HCT116 (cell line): Measurements from ENCODE around the gene ISCU. TPM values are rescaled to one million over a fixed set of nuclear protein-coding genes. Genes with fewer than 3 reads are reported as not detected.

Source experiments
- ATAC-seq: fragments of 200-7000 bp; cut with Tn5 transposase; 2 replicates; pipeline ENCODE4 v1.9.1; 2020; ENCODE audit warnings: mild to moderate bottlenecking, moderate library complexity
- BruUV-seq: library from RNA; stranded (reverse); fragments of 400-500 nt; replicated peaks from 2 replicates; lab custom pipeline; 2021; lab: Mats Ljungman, UMichigan
- CTCF ChIA-PET: fragments of 300-600 bp; sonication (Branson Sonifier 250); formaldehyde crosslinking; loops from one replicate; lab custom pipeline; 2021; ENCODE audit warnings: antibody characterized with exemption; lab: Charles Lee
- POLR2A ChIA-PET: fragments of 300-600, 350-600 bp; sonication (Branson Sonifier 250); formaldehyde crosslinking; loops from one replicate; lab custom pipeline; 2021; ENCODE audit warnings: antibody characterized with exemption; lab: Charles Lee
- RAD21 ChIA-PET, 2 experiments: fragments of 300-600 bp; sonication (Branson Sonifier 250); formaldehyde crosslinking; loops; one replicate each; lab custom pipeline; 2023; ENCODE audit warnings: low total read pairs in 2 of 2; ENCODE audit not compliant: uncharacterized antibody in 2 of 2, unreplicated experiment in 2 of 2, low non-redundant PET in 1 of 2; lab: Charles Lee
- DNase-seq: peaks from one replicate; pipeline ENCODE4 v3.0.0-alpha.2; 2010; ENCODE audit warnings: low read depth, low spot score
- H2AFZ ChIP-seq: fragments of 200-600 bp; shearing (Covaris generic), sonication (generic); 2 replicates; pipeline ENCODE4 v1.6.1; 2017; ENCODE audit warnings: low read depth, mixed run types, mixed read lengths, antibody characterized with exemption, low read length; ENCODE audit not compliant: poor library complexity, severe bottlenecking
- H3K27ac ChIP-seq: 2 replicates; pipeline ENCODE4 v1.5.1; 2012; ENCODE audit warnings: low read depth, low read length
- H3K27me3 ChIP-seq: fragments of 200-600 bp; sonication (generic); 2 replicates; pipeline ENCODE4 v1.6.1; 2016; ENCODE audit warnings: mixed run types, low read length, mixed read lengths; ENCODE audit not compliant: insufficient read depth
- H3K36me3 ChIP-seq, 2 experiments: fragments of 200-500 bp in 1 of 2; fragments of 200-600 bp in 1 of 2; sonication (Bioruptor generic) in 1 of 2; sonication (generic) in 1 of 2; 2 replicates each; pipeline versions ENCODE4 v1.5.1 to v1.6.1; 2014 to 2016; ENCODE audit warnings: low read length in 2 of 2, inconsistent platforms in 1 of 2, mixed read lengths in 1 of 2, mixed run types in 1 of 2; ENCODE audit not compliant: insufficient read depth in 2 of 2, control insufficient read depth in 1 of 2
- H3K4me1 ChIP-seq, 2 experiments: fragments of 200-600 bp in 1 of 2; sonication (generic) in 1 of 2; 2 replicates each; pipeline versions ENCODE4 v1.5.1 to v1.6.1; 2012 to 2017; ENCODE audit warnings: low read length in 2 of 2, inconsistent platforms in 1 of 2, mild to moderate bottlenecking in 1 of 2, mixed read lengths in 1 of 2, mixed run types in 1 of 2, moderate library complexity in 1 of 2; ENCODE audit not compliant: insufficient read depth in 2 of 2, control insufficient read depth in 1 of 2
- H3K4me2 ChIP-seq: fragments of 200-600 bp; sonication (generic); 2 replicates; pipeline ENCODE4 v1.6.1; 2017; ENCODE audit warnings: mixed run types, low read length, mixed read lengths
- H3K4me3 ChIP-seq, 2 experiments: fragments of 200-600 bp in 1 of 2; sonication (generic) in 1 of 2; replicated peaks in 1 of 2; 2 replicates each; pipeline ENCODE4 v1.5.1; 2011 to 2016; ENCODE audit warnings: low read length in 2 of 2, control low read depth in 1 of 2, low read depth in 1 of 2, mild to moderate bottlenecking in 1 of 2, mixed read lengths in 1 of 2, mixed run types in 1 of 2
- H3K79me2 ChIP-seq: fragments of 200-600 bp; sonication (generic); 2 replicates; pipeline ENCODE4 v1.6.1; 2017; ENCODE audit warnings: mild to moderate bottlenecking, mixed run types, low read length, moderate library complexity, mixed read lengths; ENCODE audit not compliant: insufficient read depth
- H3K9ac ChIP-seq: fragments of 200-600 bp; sonication (generic); 2 replicates; pipeline ENCODE4 v1.6.1; 2016; ENCODE audit warnings: low read length, mixed read lengths
- H3K9me2 ChIP-seq: fragments of 200-600 bp; sonication (generic), shearing (Covaris generic); 2 replicates; pipeline ENCODE4 v1.6.1; 2017; ENCODE audit warnings: mixed run types, mild to moderate bottlenecking, moderate library complexity; ENCODE audit not compliant: insufficient read depth
- H3K9me3 ChIP-seq, 2 experiments: fragments of 200-500 bp in 1 of 2; fragments of 200-600 bp in 1 of 2; sonication (Bioruptor generic) in 1 of 2; sonication (generic) in 1 of 2; 2 replicates each; pipeline ENCODE4 v1.6.1; 2014 to 2017; ENCODE audit warnings: low read length in 2 of 2, mixed read lengths in 2 of 2, inconsistent platforms in 1 of 2, low read depth in 1 of 2, mild to moderate bottlenecking in 1 of 2, mixed run types in 1 of 2, moderate library complexity in 1 of 2; ENCODE audit not compliant: control insufficient read depth in 1 of 2, insufficient read depth in 1 of 2
- H4K20me1 ChIP-seq: fragments of 200-600 bp; sonication (generic), shearing (Covaris generic); 2 replicates; pipeline ENCODE4 v1.6.1; 2017; ENCODE audit warnings: mixed run types, mild to moderate bottlenecking, moderate library complexity; ENCODE audit not compliant: insufficient read depth
- CBX3 ChIP-seq: IDR thresholded peaks from 2 replicates; pipeline ENCODE4 v1.6.1; 2012; ENCODE audit warnings: low read depth
- EGR1 ChIP-seq: IDR thresholded peaks from 2 replicates; pipeline ENCODE4 v1.6.1; 2012; ENCODE audit warnings: low read depth
- ELF1 ChIP-seq: IDR thresholded peaks from 2 replicates; pipeline ENCODE4 v1.6.1; 2012; ENCODE audit warnings: low read depth, borderline replicate concordance
- EZH2 ChIP-seq: fragments of 200-600 bp; sonication (generic); IDR thresholded peaks from 2 replicates; pipeline ENCODE4 v1.6.1; 2017; ENCODE audit warnings: antibody characterized with exemption, mixed run types
- EZH2phosphoT487 ChIP-seq: fragments of 200-600 bp; IDR thresholded peaks from 2 replicates; pipeline ENCODE4 v1.6.1; 2018; ENCODE audit warnings: antibody characterized with exemption, borderline replicate concordance
- FOSL1 ChIP-seq: IDR thresholded peaks from 2 replicates; pipeline ENCODE4 v1.6.1; 2012; ENCODE audit warnings: low read depth
- JUND ChIP-seq: IDR thresholded peaks from 2 replicates; pipeline ENCODE4 v1.6.1; 2012
- POLR2A ChIP-seq: IDR thresholded peaks from 2 replicates; pipeline ENCODE4 v1.7.0; 2011; ENCODE audit warnings: borderline replicate concordance; ENCODE audit not compliant: insufficient read depth, insufficient read length; ENCODE audit errors: extremely low read depth
- POLR2AphosphoS5 ChIP-seq: IDR thresholded peaks from 2 replicates; pipeline ENCODE4 v1.6.1; 2011; ENCODE audit warnings: mild to moderate bottlenecking, low read depth, low read length, moderate library complexity
- RAD21 ChIP-seq: IDR thresholded peaks from 2 replicates; pipeline ENCODE4 v1.6.1; 2012; ENCODE audit warnings: low read depth, mild to moderate bottlenecking
- SIN3A ChIP-seq: IDR thresholded peaks from 2 replicates; pipeline ENCODE4 v1.6.1; 2012; ENCODE audit warnings: low read depth
- SP1 ChIP-seq: IDR thresholded peaks from 2 replicates; pipeline ENCODE4 v1.6.1; 2012; ENCODE audit warnings: low read depth
- SRF ChIP-seq: IDR thresholded peaks from 2 replicates; pipeline ENCODE4 v1.6.1; 2012; ENCODE audit warnings: low read depth
- TCF7L2 ChIP-seq: IDR thresholded peaks from 2 replicates; pipeline ENCODE4 v1.7.0; 2011; ENCODE audit warnings: borderline replicate concordance, inconsistent platforms; ENCODE audit not compliant: insufficient read depth, insufficient read length; ENCODE audit errors: extremely low read depth
- YY1 ChIP-seq: IDR thresholded peaks from 2 replicates; pipeline ENCODE4 v1.6.1; 2011; ENCODE audit warnings: low read length, low read depth, moderate library complexity, mild to moderate bottlenecking; ENCODE audit not compliant: insufficient replicate concordance; ENCODE audit errors: extremely low read depth
- ZFX ChIP-seq: fragments of 450-650 bp; IDR thresholded peaks from 2 replicates; pipeline ENCODE4 v1.6.1; 2017
- ZNF274 ChIP-seq: fragments of 200-500 bp; sonication (Bioruptor generic); IDR thresholded peaks from 2 replicates; pipeline ENCODE4 v1.6.1; 2014; ENCODE audit warnings: mild to moderate bottlenecking, low read depth, low read length, inconsistent platforms
- intact Hi-C: fragments of 100-400 bp; cut with micrococcal nuclease; formaldehyde crosslinking; loops from 2 replicates; pipeline ENCODE4 v1.10.0; 2022
- total RNA-seq: library from RNA; stranded (reverse); gene quantifications from one replicate; pipeline ENCODE4 v1.2.1, GENCODE V29; 2021; ENCODE audit not compliant: unreplicated experiment
- TF ChIP-seq, protein P1 (sequence below): IDR thresholded peaks from 2 replicates; pipeline ENCODE4 v1.6.1; 2012

Gene ISCU
- total RNA-seq, 1 experiment from 2014 or later = 89.6 TPM

- no peak for TF ChIP-seq POLR2A
- no peak for TF ChIP-seq EZH2
- TF ChIP-seq SIN3A = no peak
- TF ChIP-seq EZH2phosphoT487 = no peak
- TF ChIP-seq RAD21 = no peak
- TF ChIP-seq ELF1 = no peak
- TF ChIP-seq JUND = no peak
- no peak for TF ChIP-seq SP1
- TF ChIP-seq POLR2AphosphoS5 = no peak
- TF ChIP-seq TCF7L2 = no peak
- no peak for TF ChIP-seq FOSL1
- TF ChIP-seq, protein P1, sequence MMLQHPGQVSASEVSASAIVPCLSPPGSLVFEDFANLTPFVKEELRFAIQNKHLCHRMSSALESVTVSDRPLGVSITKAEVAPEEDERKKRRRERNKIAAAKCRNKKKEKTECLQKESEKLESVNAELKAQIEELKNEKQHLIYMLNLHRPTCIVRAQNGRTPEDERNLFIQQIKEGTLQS = no peak
- no peak for TF ChIP-seq YY1
- TF ChIP-seq ZFX = no peak
- no peak for TF ChIP-seq ZNF274
- no peak for TF ChIP-seq EGR1
- TF ChIP-seq SRF = no peak
- no peak for TF ChIP-seq CBX3
- CTCF ChIA-PET = interaction anchor here (1.0 kb wide), 1 partner anchor 36 kb away, joined by 3 read pairs; the partner anchor contains the start of gene ISCU
Measured at GRCh38 chr12:108598553-108599250, 36.3 kb downstream of the ISCU start.

More at GRCh38 chr12:108598553-108599250, 36.3 kb downstream of the ISCU start:
- no peak overlapping the region for H3K9ac ChIP-seq
- H3K79me2 ChIP-seq = no peaks in the 10 kb centered on the region
- DNase-seq = no peak
- no peak overlapping the region for H3K4me3 ChIP-seq
- H3K9me2 ChIP-seq = no peaks in the 10 kb centered on the region
- no peak overlapping the region for H3K27ac ChIP-seq
- H3K9me3 ChIP-seq = no peaks in the 10 kb centered on the region
- intact Hi-C loops = no loop called here
- H3K27me3 ChIP-seq = no peaks in the 10 kb centered on the region
- H2AFZ ChIP-seq = no peak overlapping the region
- H4K20me1 ChIP-seq = no peaks in the 10 kb centered on the region
- H3K4me1 ChIP-seq = no peaks in the 10 kb centered on the region; a peak in 1 of 4 replicates
- RAD21 ChIA-PET = no interaction called here
- no peaks in the 10 kb centered on the region for H3K36me3 ChIP-seq
- no peak for ATAC-seq
- POLR2A ChIA-PET = no interaction called here
- BruUV-seq = no TSS peak
- no peak overlapping the region for H3K4me2 ChIP-seq
